IMR-90 (cell line): ENCODE results near the gene FAM110C. TPM values are rescaled to one million over a fixed set of nuclear protein-coding genes. Genes with fewer than 3 reads are reported as not detected.

Experiments used
- ATAC-seq: fragments of 200-7000 bp; cut with Tn5 transposase; 2 replicates; pipeline ENCODE4 v1.9.1; 2020; ENCODE audit warnings: low read depth, mild to moderate bottlenecking, moderate library complexity
- BruUV-seq: library from RNA; stranded (reverse); fragments of 400-500 nt; replicated peaks from 2 replicates; lab custom pipeline; 2021; lab: Mats Ljungman, UMichigan
- CTCF ChIA-PET: fragments of 300-600 bp; formaldehyde crosslinking; extraction: SDS; loops from one replicate; lab custom pipeline; 2021; ENCODE audit warnings: antibody characterized with exemption; lab: Yijun Ruan, JAX
- POLR2A ChIA-PET: fragments of 300-600 bp; sonication (Branson Sonifier 250); formaldehyde crosslinking; loops from one replicate; lab custom pipeline; 2022; ENCODE audit warnings: antibody characterized with exemption; ENCODE audit not compliant: unreplicated experiment; lab: Charles Lee
- DNase-seq: peaks from one replicate; pipeline ENCODE4 v3.0.0; 2013
- H2AFZ ChIP-seq: replicated peaks from 2 replicates; pipeline ENCODE3; 2013; ENCODE audit warnings: low read length, mild to moderate bottlenecking; ENCODE audit not compliant: poor library complexity
- H2AK5ac ChIP-seq: 2 replicates; pipeline ENCODE4 v1.6.1; 2013; ENCODE audit warnings: low read depth, low read length, inconsistent platforms
- H2AK9ac ChIP-seq: replicated peaks from 2 replicates; pipeline ENCODE3; 2013; ENCODE audit warnings: mild to moderate bottlenecking, low read depth, low read length, moderate library complexity; ENCODE audit not compliant: poor library complexity
- H2BK120ac ChIP-seq: 2 replicates; pipeline ENCODE4 v1.6.1; 2013; ENCODE audit warnings: low read depth, low read length, inconsistent platforms
- H2BK15ac ChIP-seq: 3 replicates; pipeline ENCODE4 v1.6.1; 2013; ENCODE audit warnings: low read depth, low read length, inconsistent platforms
- H2BK20ac ChIP-seq: 2 replicates; pipeline ENCODE4 v1.6.1; 2013; ENCODE audit warnings: low read depth, mild to moderate bottlenecking, inconsistent platforms, low read length, moderate library complexity
- H2BK5ac ChIP-seq: 2 replicates; pipeline ENCODE4 v1.6.1; 2013; ENCODE audit warnings: mild to moderate bottlenecking, low read depth, low read length, inconsistent platforms; ENCODE audit not compliant: poor library complexity, severe bottlenecking
- H3K14ac ChIP-seq: replicated peaks from 2 replicates; pipeline ENCODE4 v1.6.1; 2013; ENCODE audit warnings: low read depth, low read length, inconsistent platforms
- H3K18ac ChIP-seq: 2 replicates; pipeline ENCODE4 v1.6.1; 2013; ENCODE audit warnings: low read depth, low read length, control low read depth
- H3K23ac ChIP-seq: 2 replicates; pipeline ENCODE4 v1.6.1; 2013; ENCODE audit warnings: low read depth, low read length, inconsistent platforms
- H3K27ac ChIP-seq: 2 replicates; pipeline ENCODE4 v1.5.1; 2013; ENCODE audit warnings: mild to moderate bottlenecking, control low read depth, low read length; ENCODE audit not compliant: insufficient read depth
- H3K27me3 ChIP-seq: 2 replicates; pipeline ENCODE4 v1.6.1; 2013; ENCODE audit warnings: low read length; ENCODE audit not compliant: control insufficient read depth, insufficient read depth
- H3K36me3 ChIP-seq: 2 replicates; pipeline ENCODE4 v1.6.1; 2013; ENCODE audit warnings: low read length, mixed read lengths; ENCODE audit not compliant: control insufficient read depth, insufficient read depth
- H3K4ac ChIP-seq: 2 replicates; pipeline ENCODE4 v1.6.1; 2013; ENCODE audit warnings: low read depth, low read length, inconsistent platforms
- H3K4me1 ChIP-seq: 2 replicates; pipeline ENCODE4 v1.6.1; 2013; ENCODE audit warnings: low read length, mixed read lengths; ENCODE audit not compliant: control insufficient read depth, insufficient read depth
- H3K4me2 ChIP-seq: 2 replicates; pipeline ENCODE4 v1.6.1; 2013; ENCODE audit warnings: low read depth, mild to moderate bottlenecking, control low read depth, low read length, moderate library complexity
- H3K4me3 ChIP-seq: 2 replicates; pipeline ENCODE4 v1.5.1; 2013; ENCODE audit warnings: low read depth, mild to moderate bottlenecking, control low read depth, low read length, moderate library complexity; ENCODE audit not compliant: insufficient read depth
- H3K56ac ChIP-seq: 2 replicates; pipeline ENCODE4 v1.6.1; 2013; ENCODE audit warnings: low read length, inconsistent platforms; ENCODE audit not compliant: insufficient read depth; ENCODE audit errors: extremely low read depth
- H3K79me1 ChIP-seq, 2 experiments: 2 replicates each; pipeline ENCODE4 v1.6.1; 2013; ENCODE audit warnings: low read length in 2 of 2, inconsistent platforms in 1 of 2, low read depth in 1 of 2
- H3K9ac ChIP-seq: 2 replicates; pipeline ENCODE4 v1.6.1; 2013; ENCODE audit warnings: low read depth, low read length, control low read depth
- H3K9me1 ChIP-seq: 2 replicates; pipeline ENCODE4 v1.6.1; 2013; ENCODE audit warnings: low read length, inconsistent platforms; ENCODE audit not compliant: insufficient read depth
- H3K9me3 ChIP-seq: 2 replicates; pipeline ENCODE4 v1.6.1; 2013; ENCODE audit warnings: low read length; ENCODE audit not compliant: control insufficient read depth, insufficient read depth
- H4K20me1 ChIP-seq: 2 replicates; pipeline ENCODE4 v1.6.1; 2013; ENCODE audit warnings: low read length, inconsistent platforms; ENCODE audit not compliant: insufficient read depth
- H4K5ac ChIP-seq: 2 replicates; pipeline ENCODE4 v1.6.1; 2013; ENCODE audit warnings: mild to moderate bottlenecking, low read depth, low read length, control low read depth
- H4K8ac ChIP-seq, 2 experiments: 2 replicates each; pipeline ENCODE4 v1.6.1; 2013; ENCODE audit warnings: low read depth in 2 of 2, low read length in 2 of 2, control low read depth in 1 of 2, inconsistent platforms in 1 of 2
- H4K91ac ChIP-seq: 2 replicates; pipeline ENCODE4 v1.6.1; 2013; ENCODE audit warnings: low read depth, low read length, inconsistent platforms; ENCODE audit not compliant: insufficient read depth
- CEBPB ChIP-seq: IDR thresholded peaks from 2 replicates; pipeline ENCODE4 v1.6.1; 2012; ENCODE audit warnings: low read depth, low read length, improper control_type of control experiment
- NFE2L2 ChIP-seq: fragments of 150-350 bp; IDR thresholded peaks from 2 replicates; pipeline ENCODE4 v1.6.1; 2016; ENCODE audit warnings: low read depth, mild to moderate bottlenecking, low read length
- SMC3 ChIP-seq: fragments of 150-350 bp; IDR thresholded peaks from 2 replicates; pipeline ENCODE4 v1.6.1; 2016; ENCODE audit warnings: low read depth, mild to moderate bottlenecking, antibody characterized with exemption, low read length, moderate library complexity
- dilution Hi-C: fragments of 300-500 bp; cut with HindIII; formaldehyde crosslinking; loops from one replicate; pipeline ENCODE4 v1.14.3; 2018; ENCODE audit warnings: low sequenced_read_pairs; ENCODE audit not compliant: unreplicated experiment
- in situ Hi-C: fragments of 300-500 bp; cut with MboI; formaldehyde crosslinking; loops from 3 replicates; pipeline ENCODE4 v1.14.3; 2019; ENCODE audit warnings: low sequenced_read_pairs, inconsistent platforms, mixed read lengths
- intact Hi-C: fragments of 100-400 bp; cut with micrococcal nuclease; formaldehyde crosslinking; loops from 2 replicates; pipeline ENCODE4 v1.10.0; 2022
- polyA plus RNA-seq, 3 experiments: library from polyadenylated mRNA; depleted of rRNA; stranded (reverse); fragments of >200 nt; gene quantifications; 2 replicates each; pipeline ENCODE4 v1.2.3, GENCODE V29; 2012; ENCODE audit warnings: low replicate concordance in 1 of 3
- total RNA-seq: library from RNA; depleted of rRNA; stranded (reverse); fragments of >200 nt; gene quantifications from 2 replicates; pipeline ENCODE4 v1.2.3, GENCODE V29; 2012

FAM110C gene
- total and polyA plus RNA-seq, 2 of the 4 experiments (the other 2 are of a cell fraction), result not detected

- Histone ChIP-seq H3K27ac (no peak overlapping the region), H3K27me3 (no peaks in the 10 kb centered on the region), H3K4me1 (no peaks in the 10 kb centered on the region), H3K23ac (no peak overlapping the region), H4K5ac (no peak overlapping the region), H3K14ac (no peak overlapping the region), H3K4me2 (no peak overlapping the region), H3K18ac (no peak overlapping the region), H2AK9ac (no peak overlapping the region), H3K4ac (no peak overlapping the region), H2BK120ac (no peak overlapping the region), H3K9me3 (peaks cover 3% of the 10 kb centered on the region; the same call in 1 of the 2 replicates), H4K20me1 (no peaks in the 10 kb centered on the region), H3K36me3 (no peaks in the 10 kb centered on the region), H2AFZ (no peak overlapping the region), H3K4me3 (no peak overlapping the region), H2BK5ac (no peak overlapping the region), H2AK5ac (no peak overlapping the region), H2BK20ac (no peak overlapping the region), H3K9ac (no peak overlapping the region), H3K9me1 (no peaks in the 10 kb centered on the region), H3K79me1 (no peaks in the 10 kb centered on the region), H4K8ac (no peak overlapping the region), H3K56ac (no peak overlapping the region), H4K91ac (no peak overlapping the region), H2BK15ac (no peak overlapping the region)
- in situ Hi-C loops, result no loop called here
- intact Hi-C loops, result no loop called here
- no peak for ATAC-seq
- TF ChIP-seq SMC3, result no peak
- no peak for TF ChIP-seq CEBPB
- TF ChIP-seq NFE2L2, result no peak
- POLR2A ChIA-PET, result no interaction called here
- no peak for DNase-seq
- CTCF ChIA-PET, result no interaction called here
- dilution Hi-C loops, result no loop called here
- no TSS peak for BruUV-seq
These were observed 22.2 kb downstream of the FAM110C start for GRCh38 chr2:24107-24506.
